K562 (cell line): ENCODE results near the gene ATG13. TPM values are rescaled to one million over a fixed set of nuclear protein-coding genes. Genes with fewer than 3 reads are reported as not detected.

ENCODE experiments used
- E2F1 ChIP-seq: sonication (generic); formaldehyde crosslinking; IDR thresholded peaks from 2 replicates; pipeline ENCODE4 v1.8.1; 2023; ENCODE audit warnings: mild to moderate bottlenecking, missing genetic modification reagents, moderate library complexity
- ESRRB ChIP-seq: fragments of 250-450 bp; sonication (Bioruptor Pico); IDR thresholded peaks from 2 replicates; pipeline ENCODE4 v1.5.0; 2020; ENCODE audit warnings: mild to moderate bottlenecking, moderate library complexity, borderline replicate concordance
- FOXM1 ChIP-seq, 2 experiments: fragments of 450-650 bp in 1 of 2; sonication (generic) in 1 of 2; formaldehyde crosslinking in 1 of 2; IDR thresholded peaks; 2 replicates each; pipeline versions ENCODE4 v1.6.1 to v1.9.0; 2017 to 2022; ENCODE audit warnings: low read depth in 2 of 2, mild to moderate bottlenecking in 2 of 2, missing genetic modification reagents in 1 of 2, moderate library complexity in 1 of 2
- MTA2 ChIP-seq: fragments of 450-650 bp; IDR thresholded peaks from 2 replicates; pipeline ENCODE4 v1.6.1; 2016; ENCODE audit warnings: low read depth
- RAD51 ChIP-seq: fragments of 450-650 bp; IDR thresholded peaks from 2 replicates; pipeline ENCODE4 v1.7.1; 2016; ENCODE audit warnings: low read depth, mild to moderate bottlenecking, borderline replicate concordance
- SMAD1 ChIP-seq: fragments of 150-350 bp; IDR thresholded peaks from 2 replicates; pipeline ENCODE4 v1.6.1; 2014; ENCODE audit warnings: low read length, low read depth; ENCODE audit not compliant: partially characterized antibody
- SMARCB1 ChIP-seq: IDR thresholded peaks from 2 replicates; pipeline ENCODE4 v1.6.1; 2011; ENCODE audit warnings: improper control_type of control experiment, low read depth; ENCODE audit not compliant: insufficient read length
- SMARCE1 ChIP-seq: fragments of 450-650 bp; IDR thresholded peaks from 2 replicates; pipeline ENCODE4 v1.7.1; 2016; ENCODE audit warnings: mild to moderate bottlenecking
- TEAD1 ChIP-seq, 2 experiments: fragments of 450-650 bp in 1 of 2; sonication (generic) in 1 of 2; formaldehyde crosslinking; IDR thresholded peaks; 2 replicates each; pipeline versions ENCODE4 v1.4.0 to v1.8.0; 2020 to 2022; ENCODE audit warnings: mild to moderate bottlenecking in 2 of 2, missing genetic modification reagents in 1 of 2
- VEZF1 ChIP-seq: fragments of 200-800 bp; sonication (Bioruptor generic); IDR thresholded peaks from 2 replicates; pipeline ENCODE4 v1.6.1; 2017; ENCODE audit warnings: missing genetic modification characterization, missing compliant biosample characterization
- ZNF41 ChIP-seq: fragments of 250-450 bp; sonication (Bioruptor Pico); conservative IDR thresholded peaks from 2 replicates; pipeline ENCODE4 v1.4.0; 2020; ENCODE audit warnings: mild to moderate bottlenecking
- ZNF449 ChIP-seq: fragments of 250-450 bp; sonication (Bioruptor Pico); IDR thresholded peaks from 2 replicates; pipeline ENCODE4 v1.8.0; 2022; ENCODE audit warnings: moderate library complexity, mild to moderate bottlenecking, inconsistent platforms
- ZNF75A ChIP-seq: fragments of 450-650 bp; formaldehyde crosslinking; IDR thresholded peaks from 2 replicates; pipeline ENCODE4 v1.4.0; 2020; ENCODE audit warnings: mild to moderate bottlenecking
- polyA plus RNA-seq, 8 experiments: library from polyadenylated mRNA; depleted of rRNA in 4 of 8; stranded (reverse) in 5 of 8; unstranded in 3 of 8; fragments of >200 nt; fragmentation: Nextera tagmentation in 2 of 8; fragmentation: Illumina TruSeq in 1 of 8; extraction: Ambion mirVana in 2 of 8; extraction: Trizol in 1 of 8; gene quantifications; 2 replicates each; pipeline versions ENCODE4 v1.2.1 to v1.2.3, GENCODE V29; 2011 to 2014; ENCODE audit warnings: inconsistent platforms in 1 of 8, missing spikeins in 1 of 8
- total RNA-seq, 7 experiments: library from RNA; depleted of rRNA in 6 of 7; stranded (reverse); fragments of >200 nt in 6 of 7; fragmentation: Illumina TruSeq in 2 of 7; extraction: Trizol in 2 of 7; gene quantifications; 2 replicates each; pipeline versions ENCODE4 v1.2.1 to v1.2.3, GENCODE V29; 2011 to 2021; ENCODE audit warnings: low replicate concordance in 1 of 7
- TF ChIP-seq, protein P1 (sequence below): fragments of 450-650 bp; IDR thresholded peaks from 2 replicates; pipeline ENCODE4 v1.6.1; 2016; ENCODE audit warnings: borderline replicate concordance
- TF ChIP-seq, protein P2 (sequence below), 2 experiments: IDR thresholded peaks; 2 replicates each; pipeline ENCODE4 v1.6.1; 2012; ENCODE audit warnings: improper control_type of control experiment in 2 of 2, low read depth in 2 of 2, low read length in 2 of 2, borderline replicate concordance in 1 of 2

Gene ATG13
- total and polyA plus RNA-seq, 9 of the 15 experiments (the other 6 are each of a cell fraction or from before 2014, with no cell fraction given) = 13.1 to 61.5 (median 36.5) TPM

DNA sequence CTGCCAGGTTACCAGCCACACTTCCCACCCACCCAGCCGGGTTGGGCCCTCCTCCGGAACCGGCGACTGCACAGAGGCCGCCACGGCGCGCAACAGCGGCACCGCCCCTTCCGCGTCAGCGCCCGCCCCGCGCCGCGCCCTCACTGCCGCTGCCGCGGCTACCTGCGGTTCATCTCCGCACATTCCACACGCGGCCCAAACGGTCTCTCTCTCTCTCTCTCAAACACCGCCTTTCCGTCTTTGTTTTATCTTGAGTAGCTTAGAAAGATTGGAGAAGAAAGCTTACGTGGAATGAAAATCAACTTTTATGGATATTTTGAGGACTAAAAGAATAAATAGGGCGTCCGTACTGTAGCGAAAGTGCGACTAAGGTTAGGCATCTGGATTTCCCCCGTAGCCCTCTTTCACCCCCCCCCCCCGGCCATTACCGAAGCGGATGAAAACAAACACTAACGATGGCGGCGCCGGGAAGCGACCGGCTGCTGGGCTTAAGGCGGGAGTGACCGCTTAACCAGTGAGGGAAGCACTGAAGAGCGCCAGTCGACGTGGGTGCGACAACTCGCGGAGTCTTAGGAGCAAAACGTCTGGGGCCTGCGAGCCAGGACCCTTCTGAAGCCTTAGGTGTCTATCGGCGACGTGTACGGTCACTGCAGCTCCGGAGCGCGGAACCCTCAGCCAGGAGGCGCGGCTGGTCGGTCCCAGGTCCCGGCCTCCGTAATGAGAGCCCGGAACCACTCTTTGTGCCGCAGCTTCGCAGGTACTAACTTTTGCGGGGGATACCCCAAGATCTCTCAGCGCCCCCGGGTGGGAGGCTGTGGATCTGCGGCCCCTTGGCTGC, at the start of gene ATG13, which contains the start of gene HARBI1 (continued):
- TF ChIP-seq, protein P1, sequence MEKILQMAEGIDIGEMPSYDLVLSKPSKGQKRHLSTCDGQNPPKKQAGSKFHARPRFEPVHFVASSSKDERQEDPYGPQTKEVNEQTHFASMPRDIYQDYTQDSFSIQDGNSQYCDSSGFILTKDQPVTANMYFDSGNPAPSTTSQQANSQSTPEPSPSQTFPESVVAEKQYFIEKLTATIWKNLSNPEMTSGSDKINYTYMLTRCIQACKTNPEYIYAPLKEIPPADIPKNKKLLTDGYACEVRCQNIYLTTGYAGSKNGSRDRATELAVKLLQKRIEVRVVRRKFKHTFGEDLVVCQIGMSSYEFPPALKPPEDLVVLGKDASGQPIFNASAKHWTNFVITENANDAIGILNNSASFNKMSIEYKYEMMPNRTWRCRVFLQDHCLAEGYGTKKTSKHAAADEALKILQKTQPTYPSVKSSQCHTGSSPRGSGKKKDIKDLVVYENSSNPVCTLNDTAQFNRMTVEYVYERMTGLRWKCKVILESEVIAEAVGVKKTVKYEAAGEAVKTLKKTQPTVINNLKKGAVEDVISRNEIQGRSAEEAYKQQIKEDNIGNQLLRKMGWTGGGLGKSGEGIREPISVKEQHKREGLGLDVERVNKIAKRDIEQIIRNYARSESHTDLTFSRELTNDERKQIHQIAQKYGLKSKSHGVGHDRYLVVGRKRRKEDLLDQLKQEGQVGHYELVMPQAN = 0 out of 2 replicates have a peak, but pooled peaks have one; percentile 63
- TF ChIP-seq SMAD1 (no peak), ZNF41 (no peak), ZNF449 (CRISPR knock-in tag) (no peak), RAD51 (no peak), TEAD1 (CRISPR knock-in tag; IDR thresholded peaks at IDR 0.05) (peak in 1 of 2 experiments; percentile 75; a peak in 2 of 4 replicates), FOXM1 (IDR thresholded peaks at IDR 0.05; ENCODE audit: low read depth) (peak; percentile 45; the same call in 1 of the 2 replicates), FOXM1 (CRISPR knock-in tag; IDR thresholded peaks at IDR 0.05; ENCODE audit: low read depth) (no peak; the same call in 1 of the 2 replicates), VEZF1 (CRISPR knock-in tag) (peak; percentile 100), SMARCE1 (no peak), MTA2 (no peak), E2F1 (CRISPR knock-in tag) (peak; percentile 28; the same call in 1 of the 2 replicates), SMARCB1 (no peak), ZNF75A (no peak), ESRRB (no peak)
- TF ChIP-seq, protein P2, sequence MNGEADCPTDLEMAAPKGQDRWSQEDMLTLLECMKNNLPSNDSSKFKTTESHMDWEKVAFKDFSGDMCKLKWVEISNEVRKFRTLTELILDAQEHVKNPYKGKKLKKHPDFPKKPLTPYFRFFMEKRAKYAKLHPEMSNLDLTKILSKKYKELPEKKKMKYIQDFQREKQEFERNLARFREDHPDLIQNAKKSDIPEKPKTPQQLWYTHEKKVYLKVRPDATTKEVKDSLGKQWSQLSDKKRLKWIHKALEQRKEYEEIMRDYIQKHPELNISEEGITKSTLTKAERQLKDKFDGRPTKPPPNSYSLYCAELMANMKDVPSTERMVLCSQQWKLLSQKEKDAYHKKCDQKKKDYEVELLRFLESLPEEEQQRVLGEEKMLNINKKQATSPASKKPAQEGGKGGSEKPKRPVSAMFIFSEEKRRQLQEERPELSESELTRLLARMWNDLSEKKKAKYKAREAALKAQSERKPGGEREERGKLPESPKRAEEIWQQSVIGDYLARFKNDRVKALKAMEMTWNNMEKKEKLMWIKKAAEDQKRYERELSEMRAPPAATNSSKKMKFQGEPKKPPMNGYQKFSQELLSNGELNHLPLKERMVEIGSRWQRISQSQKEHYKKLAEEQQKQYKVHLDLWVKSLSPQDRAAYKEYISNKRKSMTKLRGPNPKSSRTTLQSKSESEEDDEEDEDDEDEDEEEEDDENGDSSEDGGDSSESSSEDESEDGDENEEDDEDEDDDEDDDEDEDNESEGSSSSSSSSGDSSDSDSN (IDR thresholded peaks at IDR 0.05; ENCODE audit: borderline replicate concordance in 1 of 2, low read depth in 2 of 2, low read length in 2 of 2) = peak in 1 of 2 experiments; percentile 82; a peak in 1 of 4 replicates
